ENCODE measurements around the gene GBP7.

DNA sequence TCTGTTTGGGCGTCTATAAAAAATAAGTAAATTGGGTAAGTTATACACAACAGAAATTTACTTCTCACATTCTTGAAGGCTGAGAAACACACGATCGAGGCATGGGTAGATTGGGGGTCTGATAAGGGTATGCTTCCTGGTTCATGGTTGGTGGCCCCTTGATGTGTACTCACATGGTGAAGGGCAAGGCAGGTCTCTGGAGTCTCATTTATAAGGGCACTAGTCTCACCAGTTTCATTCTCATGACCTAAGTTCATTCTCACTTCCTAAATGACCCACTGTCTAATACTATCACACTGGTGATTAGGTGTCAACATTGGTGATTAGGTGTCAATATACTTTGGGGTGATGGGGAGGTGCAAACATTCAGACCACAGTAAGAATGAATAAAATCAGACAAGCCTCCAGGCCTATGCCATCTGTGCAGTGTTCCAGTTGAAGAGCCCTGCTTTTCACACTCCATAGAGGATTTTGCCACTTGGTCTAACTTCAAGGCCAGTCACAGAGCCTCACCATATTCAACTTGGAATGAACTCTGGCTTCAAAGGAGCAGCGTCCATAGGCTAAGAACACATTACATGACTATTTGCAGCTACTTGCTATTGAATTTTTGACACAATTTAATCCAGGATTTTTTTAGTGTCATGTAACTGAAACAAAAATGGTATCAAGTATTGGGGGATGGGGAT, 25.4 kb upstream of the GBP7 start:
- TF ChIP-seq, protein P1, sequence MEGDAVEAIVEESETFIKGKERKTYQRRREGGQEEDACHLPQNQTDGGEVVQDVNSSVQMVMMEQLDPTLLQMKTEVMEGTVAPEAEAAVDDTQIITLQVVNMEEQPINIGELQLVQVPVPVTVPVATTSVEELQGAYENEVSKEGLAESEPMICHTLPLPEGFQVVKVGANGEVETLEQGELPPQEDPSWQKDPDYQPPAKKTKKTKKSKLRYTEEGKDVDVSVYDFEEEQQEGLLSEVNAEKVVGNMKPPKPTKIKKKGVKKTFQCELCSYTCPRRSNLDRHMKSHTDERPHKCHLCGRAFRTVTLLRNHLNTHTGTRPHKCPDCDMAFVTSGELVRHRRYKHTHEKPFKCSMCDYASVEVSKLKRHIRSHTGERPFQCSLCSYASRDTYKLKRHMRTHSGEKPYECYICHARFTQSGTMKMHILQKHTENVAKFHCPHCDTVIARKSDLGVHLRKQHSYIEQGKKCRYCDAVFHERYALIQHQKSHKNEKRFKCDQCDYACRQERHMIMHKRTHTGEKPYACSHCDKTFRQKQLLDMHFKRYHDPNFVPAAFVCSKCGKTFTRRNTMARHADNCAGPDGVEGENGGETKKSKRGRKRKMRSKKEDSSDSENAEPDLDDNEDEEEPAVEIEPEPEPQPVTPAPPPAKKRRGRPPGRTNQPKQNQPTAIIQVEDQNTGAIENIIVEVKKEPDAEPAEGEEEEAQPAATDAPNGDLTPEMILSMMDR (IDR thresholded peaks at IDR 0.05; ENCODE audit: low read depth, low read length, missing input control) = no peak
- TF ChIP-seq TAF1 (conservative IDR thresholded peaks at IDR 0.05) (no peak), GABPA (IDR thresholded peaks at IDR 0.05 in 1 of 2, conservative IDR thresholded peaks at IDR 0.05 in 1 of 2) (no peak)
- TF ChIP-seq, protein P2, sequence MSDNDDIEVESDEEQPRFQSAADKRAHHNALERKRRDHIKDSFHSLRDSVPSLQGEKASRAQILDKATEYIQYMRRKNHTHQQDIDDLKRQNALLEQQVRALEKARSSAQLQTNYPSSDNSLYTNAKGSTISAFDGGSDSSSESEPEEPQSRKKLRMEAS (IDR thresholded peaks at IDR 0.05) = no peak
- TF ChIP-seq, protein P3, sequence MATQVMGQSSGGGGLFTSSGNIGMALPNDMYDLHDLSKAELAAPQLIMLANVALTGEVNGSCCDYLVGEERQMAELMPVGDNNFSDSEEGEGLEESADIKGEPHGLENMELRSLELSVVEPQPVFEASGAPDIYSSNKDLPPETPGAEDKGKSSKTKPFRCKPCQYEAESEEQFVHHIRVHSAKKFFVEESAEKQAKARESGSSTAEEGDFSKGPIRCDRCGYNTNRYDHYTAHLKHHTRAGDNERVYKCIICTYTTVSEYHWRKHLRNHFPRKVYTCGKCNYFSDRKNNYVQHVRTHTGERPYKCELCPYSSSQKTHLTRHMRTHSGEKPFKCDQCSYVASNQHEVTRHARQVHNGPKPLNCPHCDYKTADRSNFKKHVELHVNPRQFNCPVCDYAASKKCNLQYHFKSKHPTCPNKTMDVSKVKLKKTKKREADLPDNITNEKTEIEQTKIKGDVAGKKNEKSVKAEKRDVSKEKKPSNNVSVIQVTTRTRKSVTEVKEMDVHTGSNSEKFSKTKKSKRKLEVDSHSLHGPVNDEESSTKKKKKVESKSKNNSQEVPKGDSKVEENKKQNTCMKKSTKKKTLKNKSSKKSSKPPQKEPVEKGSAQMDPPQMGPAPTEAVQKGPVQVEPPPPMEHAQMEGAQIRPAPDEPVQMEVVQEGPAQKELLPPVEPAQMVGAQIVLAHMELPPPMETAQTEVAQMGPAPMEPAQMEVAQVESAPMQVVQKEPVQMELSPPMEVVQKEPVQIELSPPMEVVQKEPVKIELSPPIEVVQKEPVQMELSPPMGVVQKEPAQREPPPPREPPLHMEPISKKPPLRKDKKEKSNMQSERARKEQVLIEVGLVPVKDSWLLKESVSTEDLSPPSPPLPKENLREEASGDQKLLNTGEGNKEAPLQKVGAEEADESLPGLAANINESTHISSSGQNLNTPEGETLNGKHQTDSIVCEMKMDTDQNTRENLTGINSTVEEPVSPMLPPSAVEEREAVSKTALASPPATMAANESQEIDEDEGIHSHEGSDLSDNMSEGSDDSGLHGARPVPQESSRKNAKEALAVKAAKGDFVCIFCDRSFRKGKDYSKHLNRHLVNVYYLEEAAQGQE (IDR thresholded peaks at IDR 0.05) = no peak

Measured in liver (tissue), 3 donors.